NCI-H1048 (cell line): Measurements from ENCODE around the gene ABHD4.
"Not testable (repeated sequence)": the region's sequence is repeated elsewhere in the genome, so short reads cannot be mapped to it uniquely, and the experiment has no call there.

Experiments
- DNase-seq: peaks from one replicate; lab custom pipeline; 2025; lab: John Stamatoyannopoulos, UW

Gene ABHD4

DNA sequence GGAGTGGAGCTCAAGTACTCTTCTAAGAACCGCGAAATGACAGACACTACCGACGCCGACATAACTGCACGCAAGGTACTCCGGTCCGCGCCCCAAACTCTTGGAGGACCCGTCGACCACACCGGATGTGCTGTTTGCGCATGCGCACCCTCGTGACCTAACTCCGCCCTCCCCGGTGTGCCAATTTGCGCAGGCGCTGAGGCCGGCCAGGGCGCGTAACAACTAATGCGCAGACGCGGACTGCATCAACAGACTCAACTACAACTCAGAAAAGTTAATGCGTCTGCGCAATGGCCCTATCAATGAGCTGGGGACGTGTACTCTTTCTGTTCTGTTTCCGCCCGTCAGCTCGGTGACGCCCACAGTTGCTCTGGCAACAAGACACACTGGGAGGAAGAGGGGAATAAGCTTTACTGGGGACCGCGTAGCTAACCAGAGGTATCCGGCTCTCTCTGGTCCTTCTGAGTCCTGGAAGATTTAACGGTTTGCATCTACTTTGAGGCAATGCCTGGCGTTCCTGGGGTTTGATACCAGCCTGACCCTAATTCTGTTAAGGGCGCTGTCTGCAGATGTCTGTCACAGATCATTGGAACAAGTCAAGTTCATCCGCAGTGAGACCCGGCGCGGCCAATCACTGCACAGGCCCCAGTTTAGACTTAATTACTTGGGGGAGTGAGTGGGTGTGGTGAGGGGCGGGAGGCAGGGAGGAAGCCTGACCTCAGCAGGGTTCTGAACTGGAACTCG is 8.8 kb upstream of the ABHD4 start, which contains the start of gene DAD1:
Gene DAD1, minus strand, starts transcription at position 129 of the 744 bp plus-strand sequence. Its CDS starts 67 bp downstream, at position 62.
- DNase-seq = peak; percentile 95

DNA sequence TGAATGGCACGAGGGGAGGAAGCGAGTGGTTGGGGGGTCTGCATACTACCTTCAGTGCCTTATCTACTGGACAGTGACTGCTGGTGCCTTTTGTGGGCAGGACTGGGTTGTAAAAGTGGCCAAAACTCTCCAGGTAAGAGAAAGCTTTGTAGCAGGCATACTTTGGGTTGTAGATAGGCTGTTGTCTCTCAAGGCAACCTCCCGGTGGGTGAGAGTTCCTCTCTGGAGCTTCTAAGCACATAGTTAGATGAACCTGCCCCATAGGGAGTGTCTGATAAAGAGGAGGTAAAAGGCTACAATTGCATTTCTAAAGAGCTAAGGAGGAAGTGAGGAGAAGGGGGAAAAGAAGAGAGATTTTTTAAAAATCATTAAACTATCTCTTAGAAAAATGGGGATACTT is 4.9 kb upstream of the ABHD4 start:
- DNase-seq = no peak

DNA sequence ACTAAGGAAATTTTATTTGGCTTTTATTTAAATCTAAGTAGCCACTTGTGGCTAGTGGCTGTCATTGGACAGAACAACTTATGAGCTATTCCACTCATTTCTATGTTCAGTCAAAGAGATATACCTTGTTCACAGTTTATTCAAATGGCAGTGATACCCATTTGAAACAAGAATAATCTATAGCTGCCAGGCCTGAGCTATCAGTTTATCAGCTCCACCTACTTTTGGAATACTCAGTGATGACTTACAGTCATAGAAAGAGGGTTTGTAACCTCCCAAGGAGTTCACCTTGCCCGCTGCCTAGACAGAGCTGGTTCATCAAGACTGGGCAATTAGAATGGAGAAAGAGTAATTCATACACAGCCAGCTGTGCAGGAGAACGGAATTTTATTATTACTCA is 4.5 kb upstream of the ABHD4 start:
- DNase-seq = no peak

DNA sequence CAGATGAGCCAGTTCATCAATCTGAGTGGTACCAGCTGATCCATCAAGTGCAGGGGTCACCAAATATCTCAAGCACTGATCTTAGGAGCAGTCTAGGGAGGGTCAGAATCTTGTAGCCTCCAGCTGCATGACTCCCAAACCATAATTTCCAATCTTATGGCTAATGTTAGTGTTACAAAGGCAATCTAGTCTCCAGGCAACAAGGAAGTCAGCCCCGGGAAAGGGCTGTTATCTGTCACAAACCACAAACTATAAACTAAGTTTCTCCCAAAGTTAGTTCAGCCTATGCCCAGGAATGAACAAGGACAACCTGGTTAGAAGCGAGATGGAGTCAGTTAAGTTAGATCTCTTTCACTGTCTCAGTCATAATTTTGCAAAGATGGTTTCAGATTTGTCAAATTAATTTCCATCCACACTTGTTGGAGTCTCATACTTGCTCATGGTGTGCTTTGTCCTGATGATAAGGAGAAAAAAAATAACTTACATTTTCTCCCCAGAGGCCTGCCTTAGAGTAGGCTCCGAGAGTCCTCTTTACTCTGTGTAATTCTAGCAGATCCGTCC is 3.9 kb upstream of the ABHD4 start:
- no peak for DNase-seq

DNA sequence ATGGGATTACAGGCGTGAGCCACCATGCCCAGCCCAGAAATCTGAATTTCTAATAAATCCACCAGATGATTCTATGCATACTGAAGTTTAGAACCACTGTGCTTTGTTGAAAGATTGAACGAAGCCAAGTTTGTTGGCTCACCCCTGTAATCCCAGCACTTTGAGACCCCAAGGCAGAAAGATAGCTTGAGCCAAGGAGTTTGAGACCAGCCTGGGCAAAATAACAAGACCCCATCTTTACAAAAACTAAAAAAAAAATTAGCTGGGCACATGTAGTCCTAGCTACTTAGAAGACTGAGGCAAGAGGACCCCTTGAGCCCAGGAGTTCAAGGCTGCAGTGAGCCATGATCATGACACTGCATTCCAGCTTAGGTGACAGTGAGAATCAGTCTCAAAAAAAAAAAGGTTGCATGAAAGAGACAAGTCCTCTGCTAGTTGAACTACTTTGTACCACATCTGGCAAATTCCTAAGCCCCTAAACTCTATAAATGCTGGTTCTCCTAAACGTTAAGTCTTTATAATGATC is 1.7 kb upstream of the ABHD4 start:
- no peak for DNase-seq

DNA sequence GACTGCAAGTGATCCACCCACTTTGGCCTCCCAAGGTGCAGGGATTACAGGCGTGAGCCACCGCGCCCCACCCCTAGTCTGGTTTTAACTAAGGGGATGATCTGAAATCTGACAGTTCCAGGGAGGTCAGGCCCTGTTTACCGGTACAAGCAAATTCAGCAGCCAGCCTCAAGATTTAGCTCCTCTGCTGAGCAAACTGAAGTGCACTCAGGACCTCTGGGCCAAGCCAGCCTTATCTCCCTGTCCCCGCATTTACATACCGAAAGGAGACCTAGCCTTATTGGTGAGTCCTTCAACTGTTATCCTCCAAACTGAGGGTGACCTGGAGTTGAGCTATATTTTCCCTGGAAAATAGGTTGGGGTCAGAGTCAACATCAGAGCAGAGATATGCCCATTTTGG is 835 bp upstream of the ABHD4 start:
- DNase-seq = no peak

DNA sequence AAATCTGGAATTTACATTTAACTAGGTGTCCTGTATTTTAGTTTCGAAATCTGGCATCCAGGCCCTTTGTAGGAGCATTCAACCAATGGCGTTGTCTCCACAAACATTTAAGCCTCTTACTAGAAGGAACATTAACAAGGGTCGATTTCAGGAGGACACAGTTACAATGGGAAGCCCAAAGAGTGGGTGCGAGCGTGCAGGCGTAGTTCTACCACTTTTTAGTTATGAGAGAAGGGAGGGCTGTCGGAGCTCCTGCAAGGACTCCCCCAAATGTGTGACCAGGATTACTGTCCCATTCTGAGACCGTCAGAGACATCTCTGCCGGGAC is 365 bp upstream of the ABHD4 start:
- no peak for DNase-seq

DNA sequence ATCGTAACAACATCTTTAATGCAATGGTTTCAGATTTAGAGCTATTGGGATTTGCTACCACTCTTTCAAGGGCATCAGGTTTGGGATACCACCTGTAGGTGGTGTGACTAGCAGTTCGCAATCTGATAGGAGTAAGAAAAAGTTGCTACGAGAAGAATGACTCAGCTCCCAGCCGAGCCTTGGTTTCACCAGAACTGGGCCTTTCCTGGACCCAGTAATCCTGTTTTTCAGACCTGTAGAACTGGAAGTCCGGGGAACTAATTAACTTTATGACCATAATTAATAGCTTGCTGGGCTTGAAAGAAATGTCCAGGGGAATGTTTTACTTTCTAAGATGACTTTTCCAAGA is 770 bp downstream of the ABHD4 start:
- no peak for DNase-seq

DNA sequence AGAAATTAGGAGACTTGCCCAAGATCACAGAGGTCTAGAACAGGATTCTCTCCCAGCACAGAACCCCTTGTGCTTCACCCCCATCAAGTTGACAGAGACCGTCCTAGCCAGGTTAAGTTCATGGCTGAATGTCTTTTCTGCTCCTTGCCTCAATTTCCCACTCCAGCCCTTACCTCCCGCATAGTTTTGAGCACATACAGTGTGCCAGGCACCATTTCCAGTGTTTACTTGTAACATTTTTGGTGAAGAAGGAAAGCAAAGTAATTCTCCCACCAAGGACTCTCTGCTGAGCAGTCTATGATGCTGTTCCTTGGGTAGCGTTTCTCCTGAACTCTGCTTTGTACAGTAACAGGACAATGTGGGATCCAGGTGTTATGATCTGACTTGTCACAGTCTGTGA is 1.2 kb downstream of the ABHD4 start:
- no peak for DNase-seq

DNA sequence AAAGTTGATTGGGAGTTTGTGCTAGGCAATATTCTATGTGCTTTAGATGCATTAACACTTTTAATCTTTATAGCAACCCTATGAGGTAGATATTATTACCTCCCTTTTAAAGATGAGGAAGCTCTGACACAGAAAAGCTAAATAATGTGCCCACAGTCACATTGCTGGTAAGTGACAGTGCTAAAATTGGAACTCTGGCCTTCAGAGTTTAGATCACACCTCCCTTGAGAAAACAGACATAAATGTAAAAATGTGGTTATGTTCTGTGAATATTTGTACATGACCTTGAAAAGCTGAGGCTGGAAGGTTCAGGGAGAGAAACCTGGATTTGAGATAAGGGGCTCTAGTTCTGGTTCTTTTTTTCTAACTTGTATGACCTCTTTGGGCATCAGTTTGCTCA is 1.9 kb downstream of the ABHD4 start:
- no peak for DNase-seq

DNA sequence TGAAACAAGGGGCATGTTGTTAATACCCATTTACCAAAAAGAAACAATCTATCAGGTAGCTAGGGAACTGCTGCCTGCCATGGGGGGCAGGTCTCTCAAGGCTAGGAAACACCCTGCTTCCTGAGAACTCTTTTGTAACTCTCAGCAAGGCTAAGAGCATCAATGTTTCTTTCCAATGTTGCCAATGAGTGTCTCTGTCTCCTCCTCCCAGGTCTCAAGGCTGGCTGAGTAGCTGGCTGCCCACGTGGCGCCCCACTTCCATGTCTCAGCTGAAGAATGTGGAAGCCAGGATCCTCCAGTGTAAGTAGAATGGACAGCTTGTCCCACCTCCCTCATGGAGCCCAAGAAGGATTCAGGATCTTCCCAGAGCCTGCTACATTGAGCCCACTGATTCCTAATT is 3.4 kb downstream of the ABHD4 start:
- no peak for DNase-seq

DNA sequence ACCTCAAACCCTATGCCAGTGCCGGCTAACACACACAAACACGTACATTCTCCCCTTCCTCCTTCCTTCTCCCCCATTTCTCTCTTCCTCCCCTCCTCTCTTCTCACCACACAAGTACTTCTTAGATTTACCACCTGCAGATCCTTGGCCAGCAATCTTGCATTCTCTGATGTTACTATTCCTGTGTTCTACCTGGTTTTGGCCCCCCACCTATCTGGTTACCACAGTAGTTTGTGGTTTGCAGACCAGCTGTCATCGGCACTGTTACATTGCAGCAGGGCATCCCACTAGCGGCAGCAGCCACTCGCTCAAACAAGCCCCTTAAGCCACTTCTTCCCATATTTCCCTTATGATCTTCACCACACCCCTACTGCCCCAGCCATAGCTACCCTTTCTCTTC is 3.9 kb downstream of the ABHD4 start:
- no peak for DNase-seq

DNA sequence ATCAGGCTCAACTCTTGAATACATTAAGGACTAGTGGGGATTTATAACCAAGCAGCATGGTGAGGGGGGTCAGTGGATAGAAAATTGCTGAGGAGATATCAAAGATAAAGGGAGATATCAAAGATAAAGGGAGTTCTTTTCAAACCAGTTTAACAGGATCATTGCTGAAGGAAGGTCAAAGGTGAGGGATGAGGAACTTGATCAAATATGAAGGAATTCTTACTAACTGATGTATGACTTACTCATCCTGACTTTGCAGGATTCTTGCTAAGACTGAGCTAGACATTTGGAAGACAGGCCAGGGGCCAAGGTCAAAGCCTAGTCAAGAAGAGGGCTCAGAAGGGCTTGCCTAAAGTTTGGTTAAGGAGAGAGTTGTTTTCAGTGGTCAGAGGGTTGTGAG is 4.8 kb downstream of the ABHD4 start:
- DNase-seq = no peak

DNA sequence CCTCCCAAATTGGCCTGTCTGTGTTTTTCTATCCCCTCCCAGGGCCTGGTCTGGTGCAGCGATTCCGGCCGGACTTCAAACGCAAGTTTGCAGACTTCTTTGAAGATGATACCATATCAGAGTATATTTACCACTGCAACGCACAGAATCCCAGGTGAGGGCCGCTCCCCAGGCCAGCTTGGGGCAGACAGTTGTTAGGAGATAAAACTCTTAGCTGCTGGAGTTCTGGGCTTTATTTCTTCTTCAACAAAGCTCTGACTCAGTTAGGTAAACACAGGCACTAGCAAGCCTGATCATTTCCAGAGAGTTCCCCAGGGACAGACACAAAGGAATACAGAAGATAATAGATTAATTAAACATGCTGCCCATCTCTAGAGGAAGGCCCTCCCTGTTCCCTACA is 8.3 kb downstream of the ABHD4 start:
- DNase-seq = no peak

DNA sequence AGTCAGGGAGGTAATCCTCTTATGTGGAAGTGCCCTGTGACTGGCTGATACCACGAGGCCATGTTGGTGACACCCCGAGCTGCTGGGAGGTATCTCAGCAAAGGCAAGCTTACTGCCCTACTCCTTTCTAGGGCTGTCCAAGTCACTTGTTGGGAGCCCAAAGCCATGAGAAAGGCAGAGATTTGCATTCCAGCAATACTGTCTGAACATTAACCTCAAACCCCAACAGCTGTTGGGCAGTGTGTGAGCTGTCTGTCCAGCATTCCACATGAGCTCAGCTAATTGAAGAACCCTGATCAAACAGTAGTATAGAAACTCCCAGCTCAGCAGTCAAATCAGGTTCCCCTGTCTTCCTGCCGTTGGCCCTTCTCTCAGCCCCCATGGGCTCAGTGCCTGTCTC is 9.2 kb downstream of the ABHD4 start:
- DNase-seq = no peak

DNA sequence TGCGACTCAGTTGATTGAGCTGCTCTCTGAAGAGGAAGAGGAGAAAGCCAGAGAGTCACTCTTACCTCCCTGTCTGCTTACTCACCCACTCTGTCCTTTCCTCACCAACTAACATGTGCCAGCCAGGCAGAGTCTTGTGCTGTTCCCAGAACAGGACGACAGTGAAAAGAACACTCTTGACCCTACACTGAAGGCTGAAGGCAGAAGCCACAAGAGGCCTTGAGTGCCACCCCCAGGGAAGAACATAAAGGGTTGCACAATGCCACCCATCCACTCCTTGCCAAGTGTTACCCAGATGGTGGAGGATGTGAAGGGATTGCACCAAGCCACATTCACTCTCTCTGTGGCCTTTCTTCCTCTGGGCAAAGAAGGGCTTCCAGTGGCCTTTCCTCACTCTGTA is 12.8 kb downstream of the ABHD4 start:
- DNase-seq = no peak

DNA sequence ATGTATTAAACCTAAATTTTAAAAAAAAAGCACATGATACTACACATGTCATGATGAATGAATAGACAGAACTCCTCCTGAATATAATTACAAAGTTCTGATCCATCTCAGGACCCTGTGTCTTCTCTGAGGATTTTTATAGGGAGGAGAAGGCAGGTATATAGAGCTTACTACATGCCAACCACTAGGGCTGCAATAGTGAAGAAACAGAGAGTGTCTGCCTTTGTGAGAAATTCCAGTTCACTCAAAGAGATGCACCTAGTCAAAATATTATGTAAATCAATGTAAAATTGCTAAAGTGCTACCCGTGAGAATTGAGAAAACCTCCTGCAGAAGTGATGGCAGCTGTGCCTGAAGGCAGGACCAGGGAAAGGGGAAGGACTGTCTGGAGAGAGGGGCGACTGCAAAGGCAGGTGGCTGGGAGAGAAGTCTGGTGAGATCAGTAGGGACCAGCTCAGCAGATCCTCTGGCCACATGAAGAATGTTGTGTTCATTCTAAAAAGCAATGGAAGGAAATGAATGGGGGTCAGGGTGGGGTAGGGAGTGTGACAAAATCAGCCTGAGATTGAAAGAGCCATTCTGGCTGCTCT is 15.1 kb downstream of the ABHD4 start:
- no peak for DNase-seq

DNA sequence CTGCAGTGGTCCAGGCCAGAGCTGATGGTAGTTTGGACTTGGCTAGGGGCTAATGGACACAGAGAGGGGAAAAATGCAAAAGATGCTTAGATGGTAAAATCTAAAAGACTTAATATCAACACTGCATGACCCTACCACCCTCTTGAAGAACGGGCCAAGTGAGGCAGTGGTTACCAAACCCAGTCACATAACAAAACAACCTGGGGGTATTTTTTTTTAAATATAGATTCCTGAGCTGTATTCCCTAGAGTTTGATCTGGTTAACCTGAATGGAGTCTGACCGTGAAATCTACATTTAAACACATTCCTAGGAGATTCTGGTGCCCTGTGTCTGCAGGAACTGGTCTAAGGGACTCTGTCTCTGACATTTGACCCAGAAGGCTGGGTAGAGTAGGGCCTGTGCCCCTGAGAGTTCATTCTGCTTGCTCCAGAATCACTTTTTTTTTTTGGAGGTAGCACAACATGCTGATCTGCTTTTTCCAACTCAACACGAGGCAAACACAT is 15.7 kb downstream of the ABHD4 start:
- DNase-seq = no peak

DNA sequence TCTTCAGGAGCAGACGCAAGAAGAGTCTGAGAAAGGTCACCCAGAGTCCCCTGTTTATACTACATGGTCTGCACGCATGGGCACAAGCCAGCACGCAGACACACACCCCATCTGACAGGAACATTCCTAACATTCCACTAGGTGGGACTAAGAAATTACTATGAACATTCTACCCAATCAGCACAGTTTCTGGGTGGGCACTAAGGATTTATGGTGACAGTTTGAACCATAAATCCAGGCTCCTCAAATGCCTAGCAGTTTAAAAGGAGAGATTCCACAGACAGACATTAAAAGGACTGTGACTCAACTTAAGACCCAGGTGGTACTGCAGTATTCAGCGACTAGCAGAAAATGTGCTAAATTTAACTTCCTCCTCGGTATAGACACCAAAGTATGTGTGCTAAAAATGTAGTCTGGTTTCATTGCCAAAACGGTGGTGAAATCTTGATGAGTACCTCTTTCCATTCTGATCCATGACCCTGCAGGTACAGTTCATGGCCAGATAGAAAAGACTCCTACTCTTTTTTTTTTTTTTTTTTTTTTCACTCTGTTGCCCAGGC is 16.2 kb downstream of the ABHD4 start:
- DNase-seq = peak; percentile 46

DNA sequence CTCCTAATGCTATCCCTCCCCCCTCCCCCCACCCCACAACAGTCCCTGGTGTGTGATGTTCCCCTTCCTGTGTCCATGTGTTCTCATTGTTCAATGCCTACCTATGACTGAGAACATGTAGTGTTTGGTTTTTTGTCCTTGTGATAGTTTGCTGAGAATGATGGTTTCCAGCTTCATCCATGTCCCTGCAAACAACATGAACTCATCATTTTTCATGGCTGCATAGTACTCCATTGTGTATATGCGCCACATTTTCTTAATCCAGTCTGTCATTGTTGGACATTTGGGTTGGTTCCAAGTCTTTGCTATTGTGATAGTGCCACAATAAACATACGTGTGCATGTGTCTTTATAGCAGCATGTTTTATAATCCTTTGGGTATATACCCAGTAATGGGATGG is 17.7 kb downstream of the ABHD4 start:
- not testable (repeated sequence) for DNase-seq

DNA sequence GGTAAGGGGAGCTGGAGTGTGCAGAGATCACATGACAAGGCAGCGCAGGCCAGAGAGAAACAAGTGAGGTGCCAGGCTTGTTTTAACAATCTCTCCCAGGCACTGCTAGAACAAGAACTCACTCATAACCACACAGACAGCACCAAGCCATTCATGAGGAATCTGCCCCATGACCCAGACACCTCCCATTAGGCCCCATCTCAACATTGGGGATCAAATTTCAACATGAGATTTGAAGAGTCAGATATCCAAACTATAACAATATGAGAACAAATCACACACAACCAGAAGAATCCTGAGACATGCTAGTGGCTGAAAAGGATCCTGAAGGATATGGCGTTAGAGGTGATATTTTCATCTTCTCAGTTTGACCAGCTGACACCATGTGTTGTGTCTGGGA is 24.2 kb downstream of the ABHD4 start:
- no peak for DNase-seq

DNA sequence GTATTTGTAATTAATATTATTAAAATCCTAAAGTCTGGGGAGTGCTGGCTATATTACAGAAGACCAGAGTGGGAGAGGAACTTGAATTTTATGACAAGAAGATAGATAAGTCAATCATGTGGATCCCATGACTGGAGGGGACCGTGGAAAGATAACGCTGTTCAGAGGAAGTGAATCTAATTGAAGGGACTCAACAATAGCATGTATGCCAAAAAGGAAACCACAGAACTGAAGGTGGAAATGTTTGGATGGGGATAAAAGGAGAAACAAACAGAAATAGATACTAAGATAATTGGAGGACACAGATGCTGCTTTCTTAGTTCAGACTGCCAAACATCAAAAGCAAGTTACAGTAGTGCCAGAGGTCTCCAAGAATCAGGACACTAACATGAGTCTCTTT is 24.9 kb downstream of the ABHD4 start:
- DNase-seq = no peak

DNA sequence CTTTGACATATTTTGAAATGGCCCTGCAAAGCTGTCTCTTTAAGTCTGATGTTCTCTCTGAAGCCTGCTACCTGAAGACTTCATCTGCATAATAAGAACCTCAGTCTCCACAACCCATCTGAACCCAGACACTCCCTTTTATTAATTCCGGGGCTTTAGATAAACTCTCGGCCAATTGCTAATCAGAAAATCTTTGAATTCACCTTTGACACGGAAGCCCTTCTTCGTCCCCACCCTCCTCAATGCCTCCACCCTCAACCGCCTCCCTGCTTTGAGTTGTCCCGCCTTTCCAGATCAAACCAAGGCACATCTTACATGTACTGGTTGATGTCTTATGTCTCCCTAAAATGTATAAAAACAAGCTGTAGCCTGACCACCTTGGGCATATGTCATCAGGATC is 28.5 kb downstream of the ABHD4 start:
- DNase-seq = no peak
